GM23338 (cell line): ENCODE measurements around the gene ACCS.

Experiments used
- CREB1 ChIP-seq: fragments of 250-450 bp; sonication (Bioruptor Pico); IDR thresholded peaks from 2 replicates; pipeline ENCODE4 v1.5.0; 2020; ENCODE audit warnings: low read depth, mild to moderate bottlenecking, moderate library complexity
- CTCF ChIP-seq, 2 experiments: fragments of 200-600 bp in 1 of 2; sonication (generic) in 1 of 2; conservative IDR thresholded peaks; 2 replicates each; pipeline versions ENCODE4 v1.5.1 to v1.6.1; 2016 to 2017; ENCODE audit warnings: antibody characterized with exemption in 2 of 2, low read depth in 2 of 2, mild to moderate bottlenecking in 2 of 2, moderate library complexity in 1 of 2
- ETS1 ChIP-seq: IDR thresholded peaks from 2 replicates; pipeline ENCODE4 v1.6.1; 2016; ENCODE audit warnings: antibody characterized with exemption
- EZH2 ChIP-seq: fragments of 200-600 bp; sonication (generic); IDR thresholded peaks from one replicate; pipeline ENCODE4 v1.8.0; 2017; ENCODE audit warnings: antibody characterized with exemption, mild to moderate bottlenecking, low read depth; ENCODE audit not compliant: unreplicated experiment
- EZH2phosphoT487 ChIP-seq: fragments of 200-600 bp; sonication (generic); IDR thresholded peaks from one replicate; pipeline ENCODE4 v1.8.1; 2018; ENCODE audit warnings: antibody characterized with exemption; ENCODE audit not compliant: unreplicated experiment
- JUNB ChIP-seq: IDR thresholded peaks from one replicate; pipeline ENCODE4 v1.6.1; 2016; ENCODE audit warnings: antibody characterized with exemption; ENCODE audit not compliant: unreplicated experiment
- NANOG ChIP-seq: IDR thresholded peaks from 2 replicates; pipeline ENCODE4 v1.6.1; 2016; ENCODE audit warnings: antibody characterized with exemption, borderline replicate concordance
- POLR2AphosphoS5 ChIP-seq: IDR thresholded peaks from 2 replicates; pipeline ENCODE4 v1.6.1; 2016; ENCODE audit warnings: antibody characterized with exemption, low read depth
- ZNF114 ChIP-seq: fragments of 250-450 bp; sonication (Bioruptor Pico); IDR thresholded peaks from 2 replicates; pipeline ENCODE4 v1.5.0; 2020; ENCODE audit warnings: mild to moderate bottlenecking, moderate library complexity
- ZNF331 ChIP-seq: fragments of 250-450 bp; sonication (Bioruptor Pico); IDR thresholded peaks from 2 replicates; pipeline ENCODE4 v1.5.0; 2020; ENCODE audit warnings: low read depth, mild to moderate bottlenecking, moderate library complexity
- TF ChIP-seq, protein P1 (sequence below): IDR thresholded peaks from one replicate; pipeline ENCODE4 v1.6.1; 2018; ENCODE audit warnings: antibody characterized with exemption; ENCODE audit not compliant: unreplicated experiment

DNA sequence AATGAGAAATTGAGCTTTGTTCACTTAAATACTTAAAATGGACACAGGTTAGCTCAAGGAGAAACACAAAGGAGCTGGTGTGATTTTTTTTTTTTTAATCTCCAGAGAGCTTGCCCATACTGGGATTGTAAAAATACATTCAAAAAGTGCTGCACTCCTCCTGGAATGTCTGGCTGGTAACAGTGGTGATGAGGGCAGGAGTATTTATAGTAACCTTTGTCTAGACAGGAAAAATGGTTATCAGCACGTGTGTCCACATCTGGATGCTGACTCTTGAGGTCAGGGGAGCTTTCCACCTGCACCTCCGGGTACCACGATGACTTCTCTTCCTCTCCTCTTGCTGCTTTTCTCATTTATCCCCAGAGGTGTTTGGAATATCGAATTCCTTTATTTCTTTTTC, 59.5 kb downstream of the ACCS start:
- TF ChIP-seq POLR2AphosphoS5 = no peak
- TF ChIP-seq CTCF (conservative IDR thresholded peaks at IDR 0.05; ENCODE audit: low read depth in 2 of 2) = no peak
- no peak for TF ChIP-seq EZH2phosphoT487
- no peak for TF ChIP-seq CREB1
- no peak for TF ChIP-seq EZH2
- TF ChIP-seq ZNF331 (CRISPR knock-in tag) = no peak
- TF ChIP-seq, protein P1, sequence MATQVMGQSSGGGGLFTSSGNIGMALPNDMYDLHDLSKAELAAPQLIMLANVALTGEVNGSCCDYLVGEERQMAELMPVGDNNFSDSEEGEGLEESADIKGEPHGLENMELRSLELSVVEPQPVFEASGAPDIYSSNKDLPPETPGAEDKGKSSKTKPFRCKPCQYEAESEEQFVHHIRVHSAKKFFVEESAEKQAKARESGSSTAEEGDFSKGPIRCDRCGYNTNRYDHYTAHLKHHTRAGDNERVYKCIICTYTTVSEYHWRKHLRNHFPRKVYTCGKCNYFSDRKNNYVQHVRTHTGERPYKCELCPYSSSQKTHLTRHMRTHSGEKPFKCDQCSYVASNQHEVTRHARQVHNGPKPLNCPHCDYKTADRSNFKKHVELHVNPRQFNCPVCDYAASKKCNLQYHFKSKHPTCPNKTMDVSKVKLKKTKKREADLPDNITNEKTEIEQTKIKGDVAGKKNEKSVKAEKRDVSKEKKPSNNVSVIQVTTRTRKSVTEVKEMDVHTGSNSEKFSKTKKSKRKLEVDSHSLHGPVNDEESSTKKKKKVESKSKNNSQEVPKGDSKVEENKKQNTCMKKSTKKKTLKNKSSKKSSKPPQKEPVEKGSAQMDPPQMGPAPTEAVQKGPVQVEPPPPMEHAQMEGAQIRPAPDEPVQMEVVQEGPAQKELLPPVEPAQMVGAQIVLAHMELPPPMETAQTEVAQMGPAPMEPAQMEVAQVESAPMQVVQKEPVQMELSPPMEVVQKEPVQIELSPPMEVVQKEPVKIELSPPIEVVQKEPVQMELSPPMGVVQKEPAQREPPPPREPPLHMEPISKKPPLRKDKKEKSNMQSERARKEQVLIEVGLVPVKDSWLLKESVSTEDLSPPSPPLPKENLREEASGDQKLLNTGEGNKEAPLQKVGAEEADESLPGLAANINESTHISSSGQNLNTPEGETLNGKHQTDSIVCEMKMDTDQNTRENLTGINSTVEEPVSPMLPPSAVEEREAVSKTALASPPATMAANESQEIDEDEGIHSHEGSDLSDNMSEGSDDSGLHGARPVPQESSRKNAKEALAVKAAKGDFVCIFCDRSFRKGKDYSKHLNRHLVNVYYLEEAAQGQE = no peak
- no peak for TF ChIP-seq NANOG
- TF ChIP-seq JUNB = no peak
- no peak for TF ChIP-seq ETS1
- TF ChIP-seq ZNF114 = no peak
